Measurements from ENCODE around the gene ROR1.

Gene ROR1

DNA sequence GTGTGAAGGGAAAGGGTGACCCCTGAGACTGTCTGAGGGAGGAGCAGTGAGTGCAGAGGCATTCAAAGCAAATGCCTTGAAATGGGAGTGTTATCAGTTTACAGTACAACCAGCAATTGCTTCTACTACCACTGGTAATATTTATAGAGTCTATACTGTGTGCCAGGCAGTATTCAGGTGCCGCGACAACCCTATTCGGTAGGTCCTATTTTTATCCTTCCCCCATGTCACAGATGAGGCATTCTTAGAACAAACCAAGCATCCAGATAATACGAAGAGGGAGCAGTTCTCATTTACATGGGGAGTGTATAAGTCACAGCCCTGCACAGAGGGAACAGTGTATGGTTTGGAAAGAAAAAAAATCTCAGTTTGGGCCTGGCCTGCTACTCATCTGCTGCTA is 18.3 kb downstream of the ROR1 start:
- H3K4me3 Mint-ChIP-seq: no peak overlapping the region
- no peaks in the 10 kb centered on the region for H3K36me3 Mint-ChIP-seq (ENCODE audit: low read depth)
- no peaks in the 10 kb centered on the region for H3K9me3 Mint-ChIP-seq
- H3K4me1 Mint-ChIP-seq (ENCODE audit: low read depth): no peaks in the 10 kb centered on the region
- DNase-seq (ENCODE audit: low spot score): no peak
- peaks cover 5% of the 10 kb centered on the region for H3K27me3 Mint-ChIP-seq (ENCODE audit: low read depth)
- H3K27ac Mint-ChIP-seq: no peak overlapping the region

- Mint-ChIP-seq H3K4me1 (ENCODE audit: low read depth) (no peaks in the 10 kb centered on the region), H3K9me3 (no peaks in the 10 kb centered on the region), H3K27me3 (ENCODE audit: low read depth) (peaks cover 5% of the 10 kb centered on the region), H3K27ac (no peak overlapping the region), H3K4me3 (no peak overlapping the region), H3K36me3 (ENCODE audit: low read depth) (no peaks in the 10 kb centered on the region)
- no peak for DNase-seq (ENCODE audit: low spot score)
These were observed 20.0 kb downstream of the ROR1 start for GRCh38 chr1:63793741-63794240.

- no peak overlapping the region for H3K4me3 Mint-ChIP-seq
- H3K4me1 Mint-ChIP-seq (ENCODE audit: low read depth): no peaks in the 10 kb centered on the region
- no peaks in the 10 kb centered on the region for H3K9me3 Mint-ChIP-seq
- no peaks in the 10 kb centered on the region for H3K36me3 Mint-ChIP-seq (ENCODE audit: low read depth)
- peaks cover 5% of the 10 kb centered on the region for H3K27me3 Mint-ChIP-seq (ENCODE audit: low read depth)
- H3K27ac Mint-ChIP-seq: no peak overlapping the region
- no peak for DNase-seq (ENCODE audit: low spot score)
These were observed 20.5 kb downstream of the ROR1 start for GRCh38 chr1:63794354-63794753.

GRCh38 chr1:63794939-63795378 is 21.1 kb downstream of the ROR1 start:
- H3K9me3 Mint-ChIP-seq: no peaks in the 10 kb centered on the region
- H3K27me3 Mint-ChIP-seq (ENCODE audit: low read depth): peaks cover 5% of the 10 kb centered on the region
- no peak for DNase-seq (ENCODE audit: low spot score)

DNA sequence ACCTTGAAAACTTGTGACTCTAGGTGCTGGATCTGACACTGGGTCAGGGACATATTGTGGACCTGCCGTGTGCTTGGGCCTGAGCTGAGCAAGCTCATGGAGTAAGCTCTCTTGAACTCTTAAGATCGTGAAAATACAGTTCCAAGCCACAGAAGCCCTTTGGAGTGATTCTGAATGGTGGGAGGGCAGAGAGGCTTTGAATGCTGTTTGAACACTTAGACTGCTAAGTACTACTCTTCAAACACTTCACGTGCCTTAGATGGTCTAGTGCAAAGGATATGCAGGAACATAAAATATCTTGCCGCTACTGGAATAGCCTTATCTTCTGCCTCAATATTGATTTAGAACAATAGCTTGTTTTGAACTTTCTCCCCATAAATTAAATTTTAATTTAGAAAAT is 21.6 kb downstream of the ROR1 start:
- Mint-ChIP-seq H3K9me3 (no peaks in the 10 kb centered on the region), H3K36me3 (ENCODE audit: low read depth) (no peaks in the 10 kb centered on the region), H3K27ac (no peak overlapping the region), H3K4me3 (no peak overlapping the region), H3K4me1 (ENCODE audit: low read depth) (no peaks in the 10 kb centered on the region), H3K27me3 (ENCODE audit: low read depth) (peaks cover 5% of the 10 kb centered on the region)
- no peak for DNase-seq (ENCODE audit: low spot score)

More at GRCh38 chr1:63794939-63795378, 21.1 kb downstream of the ROR1 start:
- H3K4me1 Mint-ChIP-seq (ENCODE audit: low read depth): no peaks in the 10 kb centered on the region
- H3K36me3 Mint-ChIP-seq (ENCODE audit: low read depth): no peaks in the 10 kb centered on the region
- H3K27ac Mint-ChIP-seq: no peak overlapping the region
- no peak overlapping the region for H3K4me3 Mint-ChIP-seq

- H3K27me3 Mint-ChIP-seq (ENCODE audit: low read depth): peaks cover 5% of the 10 kb centered on the region
- no peak for DNase-seq (ENCODE audit: low spot score)
- H3K27ac Mint-ChIP-seq: no peak overlapping the region
- no peaks in the 10 kb centered on the region for H3K4me1 Mint-ChIP-seq (ENCODE audit: low read depth)
- no peaks in the 10 kb centered on the region for H3K9me3 Mint-ChIP-seq
- H3K4me3 Mint-ChIP-seq: no peak overlapping the region
- no peaks in the 10 kb centered on the region for H3K36me3 Mint-ChIP-seq (ENCODE audit: low read depth)
These were observed 23.4 kb downstream of the ROR1 start for GRCh38 chr1:63797056-63797726.

GRCh38 chr1:63798284-63798683 is 24.5 kb downstream of the ROR1 start:
- no peak overlapping the region for H3K27ac Mint-ChIP-seq
- no peak overlapping the region for H3K4me3 Mint-ChIP-seq
- DNase-seq (ENCODE audit: low spot score): no peak
- no peaks in the 10 kb centered on the region for H3K9me3 Mint-ChIP-seq
- H3K4me1 Mint-ChIP-seq (ENCODE audit: low read depth): no peaks in the 10 kb centered on the region
- H3K36me3 Mint-ChIP-seq (ENCODE audit: low read depth): no peaks in the 10 kb centered on the region
- peaks cover 7% of the 10 kb centered on the region for H3K27me3 Mint-ChIP-seq (ENCODE audit: low read depth)

GRCh38 chr1:63799307-63799706 is 25.5 kb downstream of the ROR1 start:
- no peak for DNase-seq (ENCODE audit: low spot score)
- H3K9me3 Mint-ChIP-seq: no peaks in the 10 kb centered on the region
- no peaks in the 10 kb centered on the region for H3K4me1 Mint-ChIP-seq (ENCODE audit: low read depth)
- no peak overlapping the region for H3K4me3 Mint-ChIP-seq
- no peak overlapping the region for H3K27ac Mint-ChIP-seq
- H3K36me3 Mint-ChIP-seq (ENCODE audit: low read depth): no peaks in the 10 kb centered on the region
- peaks cover 7% of the 10 kb centered on the region for H3K27me3 Mint-ChIP-seq (ENCODE audit: low read depth)

DNA sequence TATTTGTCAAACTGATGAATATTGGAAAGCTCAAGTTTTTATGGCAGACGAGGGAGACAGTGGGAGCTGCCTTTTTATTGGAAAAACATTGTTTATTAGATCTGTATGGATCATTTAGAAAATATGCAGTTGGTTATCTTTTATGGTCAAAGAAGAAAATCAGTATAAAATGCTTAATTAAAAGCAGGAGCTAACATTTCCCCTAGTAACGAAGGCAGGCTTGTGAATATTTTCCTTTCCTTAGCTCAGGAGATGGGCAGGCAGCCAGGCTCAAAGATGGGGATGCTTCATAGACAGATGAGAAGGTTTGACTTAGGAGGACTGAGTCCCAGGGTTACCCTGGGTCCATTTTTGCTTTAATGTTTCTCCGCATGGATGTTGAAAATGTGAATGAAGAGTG is 26.0 kb downstream of the ROR1 start:
- Mint-ChIP-seq H3K27me3 (ENCODE audit: low read depth) (peaks cover 7% of the 10 kb centered on the region), H3K4me3 (no peak overlapping the region), H3K9me3 (no peaks in the 10 kb centered on the region), H3K4me1 (ENCODE audit: low read depth) (no peaks in the 10 kb centered on the region), H3K36me3 (ENCODE audit: low read depth) (no peaks in the 10 kb centered on the region), H3K27ac (no peak overlapping the region)
- DNase-seq (ENCODE audit: low spot score): no peak

GRCh38 chr1:63802109-63802508 is 28.3 kb downstream of the ROR1 start:
- H3K4me1 Mint-ChIP-seq (ENCODE audit: low read depth): no peaks in the 10 kb centered on the region
- no peak overlapping the region for H3K4me3 Mint-ChIP-seq
- peaks cover 2% of the 10 kb centered on the region for H3K27me3 Mint-ChIP-seq (ENCODE audit: low read depth)
- H3K27ac Mint-ChIP-seq: no peak overlapping the region
- no peaks in the 10 kb centered on the region for H3K9me3 Mint-ChIP-seq
- DNase-seq (ENCODE audit: low spot score): no peak
- H3K36me3 Mint-ChIP-seq (ENCODE audit: low read depth): no peaks in the 10 kb centered on the region

GRCh38 chr1:63804829-63805484 is 31.1 kb downstream of the ROR1 start:
- H3K4me3 Mint-ChIP-seq: no peak overlapping the region
- peaks cover 5% of the 10 kb centered on the region for H3K27me3 Mint-ChIP-seq (ENCODE audit: low read depth)
- H3K4me1 Mint-ChIP-seq (ENCODE audit: low read depth): no peaks in the 10 kb centered on the region
- no peak for DNase-seq (ENCODE audit: low spot score)
- no peaks in the 10 kb centered on the region for H3K9me3 Mint-ChIP-seq
- H3K27ac Mint-ChIP-seq: no peak overlapping the region
- no peaks in the 10 kb centered on the region for H3K36me3 Mint-ChIP-seq (ENCODE audit: low read depth)

- no peaks in the 10 kb centered on the region for H3K9me3 Mint-ChIP-seq
- no peak overlapping the region for H3K27ac Mint-ChIP-seq
- no peak for DNase-seq (ENCODE audit: low spot score)
- H3K36me3 Mint-ChIP-seq (ENCODE audit: low read depth): no peaks in the 10 kb centered on the region
- no peak overlapping the region for H3K4me3 Mint-ChIP-seq
- H3K27me3 Mint-ChIP-seq (ENCODE audit: low read depth): peaks cover 8% of the 10 kb centered on the region
- no peaks in the 10 kb centered on the region for H3K4me1 Mint-ChIP-seq (ENCODE audit: low read depth)
These were observed 33.2 kb downstream of the ROR1 start for GRCh38 chr1:63807046-63807445.

GRCh38 chr1:63810936-63811469 is 37.2 kb downstream of the ROR1 start:
- H3K36me3 Mint-ChIP-seq (ENCODE audit: low read depth): no peaks in the 10 kb centered on the region
- no peaks in the 10 kb centered on the region for H3K4me1 Mint-ChIP-seq (ENCODE audit: low read depth)
- no peaks in the 10 kb centered on the region for H3K9me3 Mint-ChIP-seq
- H3K27me3 Mint-ChIP-seq (ENCODE audit: low read depth): peaks cover 6% of the 10 kb centered on the region
- no peak overlapping the region for H3K27ac Mint-ChIP-seq
- DNase-seq (ENCODE audit: low spot score): no peak
- no peak overlapping the region for H3K4me3 Mint-ChIP-seq

DNA sequence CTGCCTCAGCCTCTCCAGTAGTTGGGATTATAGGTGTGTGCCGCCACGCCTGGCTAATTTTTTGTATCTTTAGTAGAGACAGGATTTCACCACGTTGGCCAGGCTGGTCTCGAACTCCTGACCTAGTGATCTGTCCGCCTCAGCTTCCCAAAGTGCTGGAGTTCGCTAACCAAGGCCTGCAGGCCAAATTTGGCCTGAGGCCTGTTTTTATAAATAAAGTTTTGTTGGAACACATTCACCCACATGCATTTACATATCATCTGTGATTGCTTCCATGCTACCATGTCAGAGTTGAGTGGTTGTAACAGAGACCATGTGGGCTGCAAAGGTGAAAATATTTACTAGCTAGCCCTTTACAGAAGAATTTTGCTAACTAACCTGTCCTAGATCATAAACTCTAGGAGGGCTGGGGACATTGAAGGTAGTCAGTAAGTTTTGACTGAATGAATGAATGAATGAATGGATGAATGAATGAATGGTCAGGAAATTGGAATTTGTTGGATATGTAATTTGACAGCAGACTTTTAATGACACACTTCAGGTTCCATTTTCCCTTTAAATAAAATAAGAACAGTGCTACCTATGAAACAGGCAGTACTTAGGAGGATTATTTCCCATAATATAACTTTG is 38.4 kb downstream of the ROR1 start:
- Mint-ChIP-seq H3K36me3 (ENCODE audit: low read depth) (no peaks in the 10 kb centered on the region), H3K4me1 (ENCODE audit: low read depth) (no peaks in the 10 kb centered on the region), H3K9me3 (no peaks in the 10 kb centered on the region), H3K4me3 (no peak overlapping the region), H3K27me3 (ENCODE audit: low read depth) (peaks cover 9% of the 10 kb centered on the region), H3K27ac (no peak overlapping the region)
- no peak for DNase-seq (ENCODE audit: low spot score)

Measured in T-helper 2 cell treated with Interferon-gamma antibody and Interleukin-4, amounts not matched to agents 5 μg/mL and 100 μg/mL, for 36 hours (primary cell).